NK-92 treated with Interleukin-12 subunit alpha and Interleukin-12 subunit beta, amount 100 ng/mL, for 24 hours (cell line): ENCODE results near the gene PRKCA.
"Not testable (repeated sequence)": the region's sequence is repeated elsewhere in the genome, so short reads cannot be mapped to it uniquely, and the experiment has no call there.

Experiments used
- DNase-seq: peaks from one replicate; lab custom pipeline; 2025; lab: John Stamatoyannopoulos, UW

PRKCA gene

DNA sequence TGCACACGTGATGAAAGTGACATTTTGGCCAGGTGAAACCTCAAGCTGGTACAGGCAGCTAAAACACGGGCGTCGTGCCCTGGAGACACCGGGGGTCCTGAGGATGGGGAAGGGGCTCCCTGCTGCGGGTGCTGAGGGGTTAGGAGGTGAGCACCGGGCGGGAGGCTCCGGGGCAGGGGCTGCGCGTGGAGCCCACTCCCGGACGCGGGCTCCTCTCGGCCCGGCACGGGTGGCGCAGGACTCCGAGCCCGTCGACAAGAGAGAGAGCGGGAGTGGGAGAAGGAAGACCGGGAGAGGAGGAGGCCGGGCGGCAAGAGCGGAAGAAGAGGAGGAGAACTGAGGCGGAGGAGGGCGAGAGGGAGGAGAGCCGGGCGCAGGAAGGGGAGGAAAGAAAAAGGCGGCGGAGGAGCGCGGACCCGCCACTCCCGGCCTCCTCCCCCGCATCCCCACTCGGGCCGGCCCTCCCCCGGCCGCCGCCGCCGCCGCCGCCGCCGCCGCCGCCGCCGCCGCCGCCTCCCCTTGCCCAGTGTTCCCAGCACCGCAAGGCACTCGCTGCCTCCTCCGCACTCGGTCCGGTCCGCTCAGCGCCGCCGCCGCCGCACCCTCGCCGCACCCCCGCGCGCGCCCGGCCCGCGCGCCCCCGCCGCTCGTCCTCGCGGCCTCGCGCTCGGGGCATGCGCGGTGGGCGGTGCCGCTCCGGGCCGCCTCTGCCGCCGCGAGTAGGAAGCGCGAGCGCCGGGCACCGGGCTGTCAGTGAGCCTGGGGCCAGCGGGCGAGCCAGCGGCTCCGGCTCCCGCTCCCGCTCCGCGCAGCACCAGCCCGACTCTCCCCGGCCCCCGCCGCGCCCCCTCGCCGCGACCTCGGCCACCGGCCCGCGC is at the start of gene PRKCA:
PRKCA (plus strand) TSS at position 750 of the 878 bp plus-strand sequence.
- peak; percentile 15 for DNase-seq

DNA sequence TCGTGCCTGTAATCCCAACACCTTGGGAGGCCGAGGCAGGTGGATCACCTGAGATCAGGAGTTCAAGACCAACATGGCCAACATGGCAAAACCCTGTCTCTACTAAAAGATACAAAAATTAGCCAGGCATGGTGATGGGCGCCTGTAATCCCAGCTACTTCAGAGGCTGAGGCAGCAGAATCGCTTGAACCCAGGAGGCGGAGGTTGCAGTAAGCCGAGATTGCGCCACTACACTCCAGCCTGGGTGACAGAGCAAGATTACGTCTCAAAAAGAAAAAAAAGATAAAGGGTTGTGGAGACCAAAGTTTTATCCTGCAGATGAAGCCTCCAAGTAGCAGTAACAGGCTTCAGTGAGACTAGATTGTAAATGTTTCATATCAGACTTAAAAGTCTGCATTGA is 49.0 kb upstream of the PRKCA start:
- DNase-seq = not testable (repeated sequence)

DNA sequence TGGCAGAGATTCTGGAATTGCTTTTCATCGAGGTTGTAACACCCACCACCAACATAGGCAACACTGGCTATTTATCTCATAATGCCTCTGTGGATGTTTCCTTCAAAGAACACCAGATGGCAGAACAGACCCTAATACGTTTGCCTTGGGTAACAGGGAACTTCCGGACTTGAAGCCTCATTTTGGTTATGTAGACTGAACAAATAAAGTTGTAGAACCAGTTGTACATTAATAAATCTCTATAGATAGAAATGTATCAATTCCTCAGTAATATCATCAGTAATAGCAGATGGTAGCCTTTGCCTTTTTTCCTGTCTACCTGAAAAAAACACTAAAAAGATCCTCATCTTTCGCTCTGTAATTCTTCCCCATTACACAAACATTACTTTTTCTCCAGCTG is 47.3 kb upstream of the PRKCA start:
- no peak for DNase-seq

DNA sequence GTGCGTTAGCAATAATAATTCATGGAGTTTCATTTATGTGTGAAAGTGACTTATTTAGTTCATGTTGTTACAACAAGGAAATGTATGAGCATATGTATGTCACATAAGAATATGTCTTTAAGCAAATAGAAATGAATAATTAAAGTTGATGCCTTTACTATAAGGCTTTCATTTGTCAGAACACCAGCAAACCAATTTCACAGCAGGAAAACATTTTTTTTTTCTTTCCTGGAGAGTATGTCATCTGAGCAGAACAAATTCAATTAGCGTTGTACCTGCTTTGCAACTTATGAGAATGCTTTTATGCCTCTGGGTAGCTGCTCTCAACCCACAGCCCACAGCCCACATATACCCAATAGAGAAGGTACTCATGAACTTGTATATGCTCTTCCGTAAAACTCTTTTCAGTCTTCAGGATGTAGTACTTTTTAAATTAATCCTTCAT is 46.9 kb upstream of the PRKCA start:
- DNase-seq = no peak

DNA sequence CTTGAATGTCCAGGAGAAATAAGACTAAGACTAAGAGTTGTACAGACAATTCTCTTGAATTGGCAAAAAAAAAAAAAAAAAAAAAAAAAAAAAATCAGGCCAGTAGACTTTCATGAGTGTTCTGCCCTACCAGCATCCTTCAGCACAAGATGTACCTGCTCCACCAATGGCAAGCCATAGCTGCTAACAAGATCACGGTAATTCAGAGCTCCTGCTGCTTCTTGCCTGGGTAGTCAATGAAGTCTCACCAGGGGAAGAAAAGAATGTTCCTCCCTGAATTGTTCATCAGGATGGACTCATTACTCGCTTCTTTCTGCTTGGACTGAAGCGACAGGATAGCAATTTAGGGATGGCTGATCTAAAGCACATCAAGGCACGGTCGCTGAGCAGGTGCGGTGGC is 42.1 kb upstream of the PRKCA start:
- DNase-seq = no peak

DNA sequence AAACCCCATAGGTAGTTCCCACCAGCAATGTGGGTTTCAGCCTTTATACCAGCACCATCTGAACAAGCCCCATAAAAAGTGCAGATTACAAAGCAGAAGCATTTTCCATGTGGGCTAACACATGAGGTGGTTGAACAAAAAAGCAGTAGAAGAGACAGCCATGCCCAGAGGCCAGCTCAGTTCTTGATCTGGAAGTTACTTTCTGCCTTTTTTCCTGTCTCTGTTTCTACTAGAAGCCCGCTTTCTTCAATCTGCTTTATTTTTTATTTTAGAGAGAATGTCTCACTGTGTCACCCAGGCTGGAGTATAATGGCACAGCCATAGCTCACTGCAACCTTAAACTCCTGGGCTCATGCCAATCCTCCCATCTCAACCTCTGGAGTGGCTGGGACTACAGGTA is 41.7 kb upstream of the PRKCA start:
- DNase-seq = no peak

DNA sequence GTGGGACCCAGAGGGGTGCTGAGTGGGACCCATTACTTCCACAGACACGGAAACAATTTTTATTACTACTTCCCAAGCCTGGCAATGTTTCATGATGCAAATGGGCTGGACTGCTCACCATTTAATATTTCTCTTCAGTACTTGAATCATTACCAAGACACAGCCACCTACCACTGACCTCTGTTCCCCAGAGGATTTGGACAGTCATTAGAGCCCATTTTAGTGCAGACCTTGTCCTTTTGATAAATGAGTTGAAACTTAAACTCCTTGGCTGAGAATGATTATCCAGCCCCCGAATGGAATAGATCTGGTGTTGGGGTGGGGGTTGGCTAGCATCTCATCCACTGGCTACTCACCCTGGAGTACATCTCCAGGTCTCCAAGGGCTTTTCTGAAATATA is 39.6 kb upstream of the PRKCA start:
- DNase-seq = no peak

DNA sequence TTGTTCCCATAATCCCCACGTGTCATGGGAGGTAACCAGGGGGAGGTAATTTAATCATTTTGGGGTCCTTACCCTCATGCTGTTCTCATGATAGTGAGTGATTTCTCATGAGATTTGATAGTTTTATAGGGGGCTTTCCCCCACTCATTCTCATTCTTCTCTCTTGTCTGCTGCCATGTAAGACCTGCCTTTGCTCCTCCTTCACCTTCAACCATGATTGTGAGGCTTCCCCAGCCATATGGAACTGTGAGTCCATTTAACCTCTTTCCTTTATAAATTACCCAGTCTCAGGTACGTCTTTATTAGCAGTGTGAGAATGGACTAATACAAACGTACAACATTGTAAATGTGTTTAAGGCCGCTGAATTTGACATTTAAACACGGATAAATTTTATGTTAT is 37.7 kb upstream of the PRKCA start:
- no peak for DNase-seq

DNA sequence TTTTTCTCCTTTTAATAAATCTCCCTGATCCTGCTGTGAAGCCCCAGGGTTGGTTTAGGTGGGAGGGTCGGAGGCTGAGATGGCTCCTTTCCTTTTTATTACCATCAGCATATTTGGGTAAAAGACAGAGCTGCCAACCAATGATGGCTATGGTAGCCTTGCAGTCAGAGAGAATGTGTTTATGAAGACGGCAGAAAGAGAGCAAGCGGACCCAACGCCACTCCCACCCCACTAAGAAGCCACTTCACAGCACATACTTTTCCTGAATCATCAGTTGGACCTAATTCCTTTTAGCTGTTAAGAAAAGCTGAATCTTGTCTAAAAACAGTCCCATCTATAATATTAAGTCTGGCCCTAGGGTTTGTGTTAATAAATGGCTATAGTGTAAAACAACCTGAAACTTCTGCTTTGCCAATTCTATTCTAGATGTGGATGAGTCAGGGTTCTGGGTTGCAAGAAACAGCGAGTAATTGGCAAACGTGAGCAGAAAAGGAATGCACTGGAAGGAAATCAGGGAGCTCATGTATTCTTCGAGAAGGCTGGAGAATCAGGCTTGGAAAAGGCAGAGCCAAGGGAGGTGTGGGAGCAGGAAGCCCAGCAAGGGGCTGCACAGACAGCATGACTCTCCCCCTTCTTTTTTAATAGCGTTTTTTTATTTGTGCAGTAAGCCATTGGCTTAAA is 34.0 kb upstream of the PRKCA start:
- DNase-seq = no peak

DNA sequence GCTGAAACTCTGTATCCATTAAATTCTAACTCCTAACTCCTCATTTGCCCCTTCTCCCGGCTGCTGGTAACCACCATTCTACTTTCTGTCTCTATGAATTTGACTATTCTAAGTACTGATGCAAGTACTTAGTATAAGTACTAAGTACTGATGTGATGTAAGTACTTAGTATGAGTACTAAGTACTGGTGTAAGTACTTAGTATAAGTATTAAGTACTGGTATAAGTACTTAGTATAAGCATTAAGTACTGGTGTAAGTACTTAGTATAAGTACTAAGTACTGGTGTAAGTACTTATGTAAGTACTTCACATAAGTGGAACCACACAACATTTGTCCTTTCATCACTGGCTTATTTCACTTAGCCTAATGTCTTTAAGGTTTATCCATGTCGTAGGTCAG is 32.3 kb upstream of the PRKCA start:
- DNase-seq = no peak

DNA sequence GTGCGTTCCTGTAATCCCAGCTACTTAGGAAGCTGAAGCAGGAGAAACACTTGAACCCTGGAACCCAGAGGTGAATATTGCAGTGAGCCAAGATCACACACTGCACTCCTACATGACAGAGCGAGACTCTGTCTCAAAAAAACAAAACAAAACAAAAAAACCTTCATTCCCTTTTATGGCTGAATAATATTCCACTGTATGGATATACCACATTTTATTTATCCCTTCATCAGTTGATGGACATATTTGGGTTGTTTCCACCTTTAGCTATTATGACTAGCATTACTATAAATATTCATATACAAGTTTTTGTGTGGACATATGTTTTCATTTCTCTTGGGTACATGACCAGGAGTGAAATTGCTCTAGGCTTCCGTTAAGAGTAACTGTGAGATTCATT is 30.9 kb upstream of the PRKCA start:
- no peak for DNase-seq

DNA sequence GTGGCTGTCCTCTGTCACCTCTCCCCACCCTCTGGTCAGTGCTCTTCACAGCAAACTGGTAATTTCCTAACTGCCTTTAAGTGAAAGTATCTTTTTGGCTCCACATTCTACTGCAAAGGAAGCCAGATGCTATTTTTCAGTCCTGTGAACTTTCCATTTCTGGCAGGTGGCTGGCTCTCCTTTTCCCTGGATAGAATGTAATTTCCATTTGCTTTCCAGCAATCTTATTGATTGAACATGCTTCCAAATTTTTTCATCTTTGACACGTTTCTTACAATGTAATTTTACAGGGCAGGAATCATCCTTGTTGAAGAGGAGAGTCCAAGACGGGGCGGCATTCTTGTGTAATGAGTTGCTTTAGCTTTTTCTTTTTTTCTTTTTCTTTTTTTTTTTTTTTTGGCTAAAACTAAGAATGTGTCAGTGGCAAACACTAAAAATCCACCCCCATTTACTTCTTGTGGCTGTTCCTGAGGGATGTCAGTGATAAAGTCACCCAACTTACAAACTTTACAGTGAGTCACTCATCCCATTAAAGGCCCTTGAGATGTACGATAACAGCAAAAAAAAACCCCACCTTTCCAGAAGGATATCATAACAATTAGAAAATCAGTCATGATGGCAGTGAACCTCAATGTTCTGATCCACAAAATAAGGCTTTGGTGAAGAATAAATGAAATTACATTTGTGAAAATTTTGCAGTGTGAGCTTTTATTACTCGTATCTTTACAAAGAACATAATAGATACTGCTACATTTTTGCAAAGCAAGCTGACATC is 29.4 kb upstream of the PRKCA start:
- no peak for DNase-seq

DNA sequence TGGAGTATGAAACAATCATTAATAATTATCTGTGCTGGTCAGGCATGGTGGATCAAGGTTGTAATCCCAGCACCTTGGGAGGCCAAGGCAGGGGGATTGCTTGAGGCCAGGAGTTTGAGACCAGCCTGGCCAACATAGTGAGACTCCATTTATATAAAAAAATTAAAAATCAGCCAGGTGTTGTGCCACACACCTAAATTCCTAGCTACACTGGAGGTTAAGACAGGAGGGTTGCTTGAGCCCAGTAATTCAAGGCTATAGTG is 28.9 kb upstream of the PRKCA start:
- no peak for DNase-seq

DNA sequence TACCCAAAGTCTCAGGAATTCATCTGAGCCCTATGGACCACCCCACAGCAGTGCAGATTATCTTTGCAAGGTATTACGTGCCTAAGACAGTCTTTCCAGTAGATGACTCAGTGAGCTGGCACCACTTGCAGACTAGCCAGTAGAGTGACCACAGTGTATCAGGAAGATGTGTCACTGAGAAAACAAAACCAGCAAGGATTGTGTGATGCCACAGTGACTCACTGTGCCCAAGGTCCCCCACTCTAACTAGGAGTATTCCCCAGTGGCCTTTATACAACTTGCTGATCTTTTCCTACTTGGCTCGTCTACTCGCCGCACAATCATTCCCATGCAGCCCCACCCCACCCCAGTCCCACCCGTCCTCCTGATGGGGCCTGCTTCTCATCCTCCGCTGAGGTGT is 26.8 kb upstream of the PRKCA start:
- DNase-seq = no peak

DNA sequence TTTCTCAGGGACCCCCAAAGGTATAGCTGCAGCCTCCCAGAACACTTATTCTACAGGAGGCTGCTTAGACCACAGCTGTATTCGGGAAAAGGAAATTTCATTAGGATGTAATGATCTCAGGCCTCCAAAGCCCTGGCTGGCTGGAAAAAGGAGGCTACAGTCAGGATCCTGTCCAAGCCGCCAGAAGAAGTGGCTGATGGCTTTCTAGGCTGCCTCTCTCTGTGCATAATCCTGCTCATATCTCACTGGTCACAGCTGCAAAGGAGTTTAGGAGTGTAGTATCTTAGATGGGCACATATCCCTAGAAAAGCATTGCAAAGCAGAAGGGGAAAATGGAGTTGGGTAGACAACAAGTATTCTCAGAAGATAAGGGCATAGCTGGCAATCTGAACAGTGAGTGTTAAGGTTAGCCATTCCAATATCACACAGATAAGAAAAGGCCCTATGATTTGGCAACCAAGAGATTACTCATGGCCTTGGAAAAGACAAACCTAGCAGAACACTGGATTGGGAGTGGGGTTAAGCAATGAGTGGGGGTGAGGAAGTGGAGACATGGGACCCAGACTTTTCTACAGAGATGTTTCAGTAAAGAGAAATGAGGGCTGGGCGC is 26.0 kb upstream of the PRKCA start:
- no peak for DNase-seq

DNA sequence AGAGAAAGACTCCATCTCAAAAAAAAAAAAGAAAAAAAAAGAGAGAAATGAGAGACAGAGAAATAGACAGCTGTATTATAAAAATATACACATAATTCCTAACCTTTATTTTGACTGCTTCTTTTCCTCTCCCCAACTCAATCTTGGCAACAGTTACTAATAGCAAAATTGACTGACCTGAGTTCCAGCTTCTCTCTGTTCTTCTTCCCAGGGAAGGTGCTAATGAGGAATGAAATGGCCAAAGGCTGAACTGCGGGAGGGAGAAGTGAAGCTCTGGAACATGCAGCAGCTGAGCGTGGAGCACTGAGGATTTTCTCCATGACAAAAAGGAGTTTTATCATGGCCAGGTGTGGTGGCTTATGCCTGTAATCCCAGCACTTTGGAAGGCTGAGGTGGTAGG is 25.2 kb upstream of the PRKCA start:
- DNase-seq = no peak

DNA sequence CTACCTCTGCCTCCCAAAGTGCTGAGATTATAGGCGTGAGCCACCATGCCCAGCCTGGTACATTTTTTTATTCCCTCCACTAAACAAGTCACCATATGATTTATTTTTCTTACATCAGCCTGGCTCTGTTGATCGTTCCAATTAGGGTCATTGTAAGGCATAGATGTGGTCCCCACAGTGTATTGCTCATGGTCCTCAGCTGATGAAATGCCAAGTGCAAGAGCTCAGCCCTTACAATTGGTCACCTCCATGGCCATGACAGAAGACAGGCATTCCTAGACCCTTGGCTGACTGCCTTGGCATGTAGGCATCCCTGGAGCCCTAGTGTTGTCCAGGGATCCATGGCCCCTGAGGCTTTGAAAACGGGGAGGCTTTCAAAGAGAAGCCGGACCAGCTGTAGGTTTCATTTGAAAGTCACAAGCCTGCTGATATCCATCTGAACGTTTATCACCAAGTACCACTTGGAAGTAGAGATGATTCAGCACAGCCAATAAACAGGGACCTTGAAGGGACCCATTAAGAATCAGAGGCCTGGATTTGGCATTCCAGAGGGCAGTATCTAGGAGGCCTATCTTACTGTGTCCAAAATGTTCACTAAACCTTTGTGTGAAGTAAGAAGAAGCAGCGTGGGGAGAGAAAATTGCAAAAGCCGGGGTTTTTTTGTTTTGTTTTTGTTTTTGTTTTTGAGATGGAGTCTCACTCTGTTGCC is 20.6 kb upstream of the PRKCA start:
- no peak for DNase-seq

DNA sequence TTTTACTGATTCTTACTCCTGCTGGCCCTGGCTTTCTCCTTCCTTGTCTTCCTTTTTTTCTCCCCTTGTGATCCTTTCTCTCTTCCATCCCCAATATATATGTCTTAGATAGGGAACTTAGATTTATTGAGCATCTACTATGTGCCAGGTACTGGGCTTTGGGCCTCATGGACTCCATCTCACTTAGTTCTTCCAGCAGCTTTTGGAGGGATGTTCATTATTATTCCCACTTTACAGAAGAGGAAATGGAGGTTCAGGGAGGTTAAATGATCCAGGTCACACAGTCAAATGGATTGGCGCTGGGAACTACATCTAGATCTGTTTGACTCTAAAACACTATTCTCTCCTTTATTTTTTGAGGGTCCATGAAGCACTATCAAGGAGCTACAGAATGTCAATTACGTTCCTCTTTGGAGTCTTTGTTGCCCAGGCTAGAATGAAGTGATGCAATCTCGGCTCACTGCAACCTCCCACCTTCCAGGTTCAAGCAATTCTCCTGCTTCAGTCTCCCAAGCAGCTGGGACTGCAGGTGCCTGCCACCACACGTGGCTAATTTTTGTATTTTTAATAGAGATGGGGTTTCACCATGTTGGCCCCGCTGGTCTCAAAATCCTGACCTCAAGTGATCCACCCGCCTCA is 19.0 kb upstream of the PRKCA start:
- no peak for DNase-seq

DNA sequence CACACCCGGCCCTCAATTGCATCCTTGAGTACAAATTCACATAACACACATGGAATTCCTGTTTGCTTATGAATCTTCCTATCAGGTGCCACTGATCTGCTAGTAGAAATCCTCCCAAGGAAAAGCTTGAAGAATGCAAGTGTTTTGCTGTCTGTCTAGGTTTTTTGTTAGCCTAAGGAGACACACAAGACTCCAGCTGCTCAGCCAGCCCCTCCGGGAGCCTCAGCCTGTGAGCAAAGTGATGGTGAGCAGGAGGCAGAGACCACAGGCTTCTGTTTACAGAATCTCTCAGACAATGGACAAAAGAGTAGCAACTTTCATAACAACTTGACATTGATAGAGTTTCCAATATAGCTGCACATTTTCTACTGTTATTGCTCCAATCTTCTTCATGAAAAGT is 18.4 kb upstream of the PRKCA start:
- no peak for DNase-seq

DNA sequence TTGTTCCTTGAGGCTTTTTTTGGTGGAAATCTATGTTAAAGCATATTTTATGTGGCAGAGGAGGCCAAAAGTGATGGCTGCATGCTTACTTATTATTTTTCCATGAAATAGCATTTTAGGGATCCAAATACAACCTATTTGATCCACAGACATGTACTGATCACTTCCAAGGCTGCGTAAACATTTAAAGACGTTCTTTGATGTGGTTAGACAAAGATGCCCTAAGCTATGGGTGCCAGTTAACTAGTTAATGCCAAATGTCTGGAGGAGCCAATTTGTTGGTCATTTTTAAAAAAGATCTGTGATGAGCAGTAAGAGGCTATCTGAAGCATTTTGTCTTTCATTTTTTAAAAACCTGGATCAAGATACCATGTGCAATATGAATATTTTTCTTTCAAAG is 17.3 kb upstream of the PRKCA start:
- no peak for DNase-seq

DNA sequence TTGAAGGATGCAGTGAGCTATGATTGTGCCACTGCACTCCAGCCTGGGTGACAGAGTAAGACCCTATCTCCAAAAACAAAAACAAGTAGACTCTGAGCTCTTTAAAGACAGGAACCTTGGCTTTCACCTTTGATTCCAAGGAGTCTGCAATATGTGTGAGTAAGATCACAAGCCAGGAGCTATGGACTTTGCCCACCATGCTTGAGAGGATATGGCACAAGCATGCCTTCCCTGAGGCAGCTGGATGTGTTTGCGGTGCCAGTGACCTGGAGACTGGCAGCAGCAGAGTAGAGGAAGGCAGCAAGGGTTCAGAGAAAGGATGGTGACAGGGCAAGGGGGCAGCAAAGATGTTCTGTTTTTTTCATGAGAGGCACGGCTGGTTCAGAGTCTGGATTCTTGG is 14.5 kb upstream of the PRKCA start:
- no peak for DNase-seq
